GM12864 (cell line): ENCODE measurements around the gene TIMM44.

ENCODE experiments used
- DNase-seq: peaks from one replicate; pipeline ENCODE4 v3.0.0-alpha.2; 2011; ENCODE audit warnings: low read depth
- H3K4me3 ChIP-seq: 2 replicates; pipeline ENCODE4 v1.5.1; 2011; ENCODE audit warnings: mild to moderate bottlenecking, low read depth, low read length, control low read depth
- CTCF ChIP-seq: IDR thresholded peaks from 2 replicates; pipeline ENCODE4 v1.5.1; 2011; ENCODE audit warnings: low read depth, mild to moderate bottlenecking, moderate library complexity, low read length, control low read depth, inconsistent platforms; ENCODE audit errors: missing control alignments

Gene TIMM44

GRCh38 chr19:7943444-7944176, at the start of gene TIMM44:
Gene TIMM44 (minus strand): TSS chr19:7943666. CDS start chr19:7943651, 15 bp downstream.
- DNase-seq: peak; percentile 97
- peak within 1 kb of the TSS; percentile 88 for H3K4me3 ChIP-seq
- TF ChIP-seq CTCF: no peak

- no peak for DNase-seq
- no peak for TF ChIP-seq CTCF
- H3K4me3 ChIP-seq: no peak overlapping the region
These were observed 49.1 kb upstream of the TIMM44 start for GRCh38 chr19:7992575-7992974.

- no peak for TF ChIP-seq CTCF
- no peak for DNase-seq
- H3K4me3 ChIP-seq: no peak overlapping the region
These were observed 45.7 kb upstream of the TIMM44 start for GRCh38 chr19:7989071-7989575.

DNA sequence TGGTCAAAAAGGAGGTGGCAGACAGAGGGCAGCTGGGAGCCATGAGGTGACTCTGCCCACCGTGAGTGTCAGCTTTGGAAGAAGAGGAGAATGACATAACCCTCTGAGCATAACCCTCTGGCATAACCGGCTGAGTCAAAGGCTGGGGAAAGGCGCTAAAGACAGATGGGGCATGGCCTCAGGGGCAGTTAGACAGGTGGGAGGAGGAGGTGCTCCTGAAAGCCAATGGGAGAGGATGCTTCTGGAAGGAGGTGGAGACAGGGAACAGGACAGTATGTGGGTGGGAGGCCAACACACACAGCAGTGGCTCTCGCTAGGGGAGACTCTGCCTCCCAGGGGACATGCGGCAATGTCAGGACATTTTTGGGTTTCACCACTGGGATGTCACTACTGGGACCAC, 44.8 kb upstream of the TIMM44 start:
- no peak for TF ChIP-seq CTCF
- H3K4me3 ChIP-seq: no peak overlapping the region
- no peak for DNase-seq

DNA sequence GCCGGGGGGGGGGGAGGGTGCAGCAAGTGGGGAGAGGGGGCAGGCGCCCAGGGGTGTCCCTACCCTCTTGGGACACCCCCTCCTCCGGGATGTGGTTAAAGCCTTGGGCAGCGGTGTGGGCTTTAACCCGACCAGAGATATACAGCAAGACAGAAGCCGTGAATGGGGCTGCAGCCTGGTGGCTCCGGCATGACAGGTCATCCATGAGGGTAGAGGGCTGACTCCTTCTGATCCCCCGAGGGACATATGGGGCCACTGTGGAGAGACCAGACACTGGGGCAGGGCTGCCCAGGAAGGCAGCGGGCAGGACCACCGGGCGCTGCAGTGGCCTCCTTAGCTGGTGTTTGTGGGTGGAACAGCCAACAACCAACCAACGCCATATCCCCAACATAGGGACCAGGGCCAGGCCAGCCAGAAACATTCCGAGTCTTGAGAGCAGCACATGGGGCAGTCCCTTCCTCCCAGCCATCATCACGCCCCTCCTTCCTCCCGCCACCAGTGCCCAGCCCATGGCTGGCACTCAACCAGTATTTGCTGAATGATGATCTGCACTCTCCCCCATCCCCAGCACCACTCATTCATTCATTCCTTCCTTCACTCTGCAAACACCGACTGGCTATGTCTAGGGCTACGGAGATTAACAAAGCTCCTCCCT, 43.8 kb upstream of the TIMM44 start:
- DNase-seq: no peak
- TF ChIP-seq CTCF: no peak

GRCh38 chr19:7986321-7987113, 43.1 kb upstream of the TIMM44 start:
- H3K4me3 ChIP-seq: no peak overlapping the region
- DNase-seq: no peak

More for the DNA sequence above, 43.8 kb upstream of the TIMM44 start:
- no peak overlapping the region for H3K4me3 ChIP-seq

More at GRCh38 chr19:7986321-7987113, 43.1 kb upstream of the TIMM44 start:
- TF ChIP-seq CTCF: no peak
